T-helper 17 cell (primary cell): ENCODE data around the gene FUBP1. TPM values are rescaled to one million over a fixed set of nuclear protein-coding genes. Genes with fewer than 3 reads are reported as not detected.

ENCODE experiments used
- ATAC-seq: fragments of 150-1000 bp; cut with Tn5 transposase; 2 replicates; pipeline ENCODE4 v1.10.0; 2021; ENCODE audit warnings: mild to moderate bottlenecking, moderate library complexity
- DNase-seq, 3 donors: peaks; one replicate each; pipeline versions ENCODE4 v3.0.0 to v3.0.0-alpha.2; 2020 to 2021
- H3K9me3 ChIP-seq: one replicate; pipeline ENCODE4 v1.7.0; 2013; ENCODE audit warnings: low read length, mild to moderate bottlenecking; ENCODE audit not compliant: control insufficient read depth, poor library complexity, severe bottlenecking
- H3K27ac Mint-ChIP-seq: one replicate; pipeline ENCODE4 v1.8.0; 2022; ENCODE audit warnings: mild to moderate bottlenecking, moderate library complexity, mixed read lengths
- H3K27me3 Mint-ChIP-seq: one replicate; pipeline ENCODE4 v1.8.0; 2022; ENCODE audit warnings: mixed read lengths
- H3K36me3 Mint-ChIP-seq: one replicate; pipeline ENCODE4 v1.8.0; 2022; ENCODE audit warnings: low read depth, mixed read lengths
- H3K4me1 Mint-ChIP-seq: one replicate; pipeline ENCODE4 v1.8.0; 2022; ENCODE audit warnings: mild to moderate bottlenecking, mixed read lengths
- H3K4me3 Mint-ChIP-seq: one replicate; pipeline ENCODE4 v1.8.0; 2022; ENCODE audit warnings: mild to moderate bottlenecking, moderate library complexity, mixed read lengths
- total RNA-seq, 4 donors: library from RNA in 2 of 4; stranded (reverse) in 2 of 4; gene quantifications; one replicate each; pipeline ENCODE4 v1.2.3 and lab custom pipeline; 2022 to 2026

Gene FUBP1
- total RNA-seq, 2 donors from 2014 or later: 227 to 253 TPM

- H3K27me3 Mint-ChIP-seq: no peaks in the 10 kb centered on the region
- no peak overlapping the region for H3K27ac Mint-ChIP-seq
- peaks cover 27% of the 10 kb centered on the region for H3K4me1 Mint-ChIP-seq
- ATAC-seq: peak; percentile 65
- no peak overlapping the region for H3K4me3 Mint-ChIP-seq
- no peaks in the 10 kb centered on the region for H3K9me3 ChIP-seq
- peaks cover 2% of the 10 kb centered on the region for H3K36me3 Mint-ChIP-seq
- peak; percentile 41 to 61 (median 59) for DNase-seq
Observed at GRCh38 chr1:77978293-77978968, 441 bp downstream of the FUBP1 start.

- H3K27me3 Mint-ChIP-seq: no peaks in the 10 kb centered on the region
- H3K9me3 ChIP-seq: no peaks in the 10 kb centered on the region
- ATAC-seq: no peak
- peaks cover 27% of the 10 kb centered on the region for H3K4me1 Mint-ChIP-seq
- peaks cover 2% of the 10 kb centered on the region for H3K36me3 Mint-ChIP-seq
- H3K27ac Mint-ChIP-seq: no peak overlapping the region
- DNase-seq: no peak
- H3K4me3 Mint-ChIP-seq: no peak overlapping the region
Observed at GRCh38 chr1:77977989-77978292, 931 bp downstream of the FUBP1 start.

GRCh38 chr1:77976433-77977076 is 2.3 kb downstream of the FUBP1 start:
- H3K4me1 Mint-ChIP-seq: peaks cover 31% of the 10 kb centered on the region
- no peaks in the 10 kb centered on the region for H3K9me3 ChIP-seq
- DNase-seq: no peak
- H3K27ac Mint-ChIP-seq: no peak overlapping the region
- no peak overlapping the region for H3K4me3 Mint-ChIP-seq
- no peak for ATAC-seq
- peaks cover 2% of the 10 kb centered on the region for H3K36me3 Mint-ChIP-seq
- H3K27me3 Mint-ChIP-seq: no peaks in the 10 kb centered on the region

GRCh38 chr1:77975907-77976306 is 3.0 kb downstream of the FUBP1 start:
- Mint-ChIP-seq H3K27me3 (no peaks in the 10 kb centered on the region), H3K36me3 (peaks cover 2% of the 10 kb centered on the region), H3K4me1 (peaks cover 34% of the 10 kb centered on the region), H3K4me3 (no peak overlapping the region), H3K27ac (no peak overlapping the region)
- DNase-seq (no peak), ATAC-seq (no peak)
- H3K9me3 ChIP-seq: no peaks in the 10 kb centered on the region

- Mint-ChIP-seq H3K4me1 (peaks cover 31% of the 10 kb centered on the region), H3K27ac (no peak overlapping the region), H3K36me3 (peaks cover 2% of the 10 kb centered on the region), H3K4me3 (no peak overlapping the region), H3K27me3 (no peaks in the 10 kb centered on the region)
- DNase-seq: no peak
- H3K9me3 ChIP-seq: no peaks in the 10 kb centered on the region
- no peak for ATAC-seq
Observed at GRCh38 chr1:77975386-77975785, 3.5 kb downstream of the FUBP1 start.

GRCh38 chr1:77972080-77972479 is 6.8 kb downstream of the FUBP1 start:
- Mint-ChIP-seq H3K4me3 (peak overlapping the region; percentile 33), H3K36me3 (peaks cover 6% of the 10 kb centered on the region), H3K4me1 (peaks cover 39% of the 10 kb centered on the region), H3K27ac (peak overlapping the region; percentile 37), H3K27me3 (no peaks in the 10 kb centered on the region)
- no peaks in the 10 kb centered on the region for H3K9me3 ChIP-seq
- no peak for DNase-seq
- no peak for ATAC-seq

GRCh38 chr1:77970192-77970591 is 8.7 kb downstream of the FUBP1 start:
- ATAC-seq: peak; percentile 13
- DNase-seq: no peak
- H3K36me3 Mint-ChIP-seq: peaks cover 10% of the 10 kb centered on the region
- H3K4me1 Mint-ChIP-seq: peaks cover 31% of the 10 kb centered on the region
- H3K4me3 Mint-ChIP-seq: no peak overlapping the region
- H3K27ac Mint-ChIP-seq: no peak overlapping the region
- no peaks in the 10 kb centered on the region for H3K9me3 ChIP-seq
- no peaks in the 10 kb centered on the region for H3K27me3 Mint-ChIP-seq

- no peak for DNase-seq
- peak overlapping the region; percentile 70 for H3K4me3 Mint-ChIP-seq
Observed at GRCh38 chr1:77966291-77966690, 12.6 kb downstream of the FUBP1 start.

GRCh38 chr1:77961392-77961791 is 17.5 kb downstream of the FUBP1 start:
- Mint-ChIP-seq H3K4me1 (peaks cover 32% of the 10 kb centered on the region), H3K27ac (peak overlapping the region; percentile 37), H3K4me3 (no peak overlapping the region), H3K36me3 (peaks cover 22% of the 10 kb centered on the region), H3K27me3 (no peaks in the 10 kb centered on the region)
- ATAC-seq: no peak
- H3K9me3 ChIP-seq: no peaks in the 10 kb centered on the region
- no peak for DNase-seq

More at GRCh38 chr1:77966291-77966690, 12.6 kb downstream of the FUBP1 start:
- Mint-ChIP-seq H3K36me3 (peaks cover 17% of the 10 kb centered on the region), H3K4me1 (peaks cover 25% of the 10 kb centered on the region), H3K27ac (peak overlapping the region; percentile 82), H3K27me3 (no peaks in the 10 kb centered on the region)
- H3K9me3 ChIP-seq: no peaks in the 10 kb centered on the region
- no peak for ATAC-seq

GRCh38 chr1:77958850-77959249 is 20.0 kb downstream of the FUBP1 start:
- Mint-ChIP-seq H3K4me1 (peaks cover 26% of the 10 kb centered on the region), H3K27me3 (no peaks in the 10 kb centered on the region), H3K4me3 (peak overlapping the region; percentile 78), H3K27ac (peak overlapping the region; percentile 81), H3K36me3 (peaks cover 16% of the 10 kb centered on the region)
- H3K9me3 ChIP-seq: no peaks in the 10 kb centered on the region
- no peak for ATAC-seq
- DNase-seq: no peak

- Mint-ChIP-seq H3K27ac (peak overlapping the region; percentile 81), H3K27me3 (no peaks in the 10 kb centered on the region), H3K36me3 (peaks cover 16% of the 10 kb centered on the region), H3K4me3 (peak overlapping the region; percentile 78), H3K4me1 (peaks cover 26% of the 10 kb centered on the region)
- no peak for DNase-seq
- H3K9me3 ChIP-seq: no peaks in the 10 kb centered on the region
- no peak for ATAC-seq
Observed at GRCh38 chr1:77958391-77958790, 20.5 kb downstream of the FUBP1 start.

- H3K9me3 ChIP-seq: no peaks in the 10 kb centered on the region
- Mint-ChIP-seq H3K27me3 (no peaks in the 10 kb centered on the region), H3K4me3 (no peak overlapping the region), H3K36me3 (peaks cover 12% of the 10 kb centered on the region), H3K27ac (no peak overlapping the region), H3K4me1 (peaks cover 21% of the 10 kb centered on the region)
- ATAC-seq (no peak), DNase-seq (no peak)
Observed at GRCh38 chr1:77956464-77956863, 22.4 kb downstream of the FUBP1 start.

GRCh38 chr1:77955709-77956108 is 23.2 kb downstream of the FUBP1 start:
- ATAC-seq (no peak), DNase-seq (no peak)
- peaks cover 9% of the 10 kb centered on the region for H3K36me3 Mint-ChIP-seq
- H3K9me3 ChIP-seq: no peaks in the 10 kb centered on the region
- H3K27me3 Mint-ChIP-seq: no peaks in the 10 kb centered on the region
- H3K4me1 Mint-ChIP-seq: peaks cover 16% of the 10 kb centered on the region
- H3K4me3 Mint-ChIP-seq: no peak overlapping the region
- no peak overlapping the region for H3K27ac Mint-ChIP-seq

- no peak overlapping the region for H3K4me3 Mint-ChIP-seq
- H3K27ac Mint-ChIP-seq: no peak overlapping the region
- H3K4me1 Mint-ChIP-seq: peaks cover 13% of the 10 kb centered on the region
- no peaks in the 10 kb centered on the region for H3K9me3 ChIP-seq
- DNase-seq (no peak), ATAC-seq (no peak)
- H3K36me3 Mint-ChIP-seq: peaks cover 7% of the 10 kb centered on the region
- no peaks in the 10 kb centered on the region for H3K27me3 Mint-ChIP-seq
Observed at GRCh38 chr1:77954521-77954920, 24.4 kb downstream of the FUBP1 start.
